Smooth muscle cell (in vitro differentiated cells): ENCODE results near the gene CYP2C8. TPM values are rescaled to one million over a fixed set of nuclear protein-coding genes. Genes with fewer than 3 reads are reported as not detected.

ENCODE experiments used
- DNase-seq: peaks from one replicate; lab custom pipeline; 2025; ENCODE audit not compliant: unreplicated experiment; lab: John Stamatoyannopoulos, UW
- H2AFZ ChIP-seq: fragments of 200-600 bp; sonication (generic); 2 replicates; pipeline ENCODE4 v1.6.0; 2016; ENCODE audit warnings: antibody characterized with exemption, low read depth, mild to moderate bottlenecking
- H3F3A ChIP-seq: fragments of 200-600 bp; sonication (generic); 2 replicates; pipeline ENCODE4 v1.6.0; 2017; ENCODE audit warnings: antibody characterized with exemption, low read depth
- H3K27ac ChIP-seq: fragments of 200-600 bp; sonication (generic); 2 replicates; pipeline ENCODE4 v1.5.1; 2016; ENCODE audit warnings: low read depth, mild to moderate bottlenecking
- H3K27me3 ChIP-seq: fragments of 200-600 bp; sonication (generic); 2 replicates; pipeline ENCODE4 v1.6.1; 2016; ENCODE audit warnings: low read depth, mild to moderate bottlenecking
- H3K36me3 ChIP-seq: fragments of 200-600 bp; sonication (generic); 2 replicates; pipeline ENCODE4 v1.5.1; 2016; ENCODE audit warnings: low read depth
- H3K4me1 ChIP-seq: fragments of 200-600 bp; sonication (generic); 2 replicates; pipeline ENCODE4 v1.5.1; 2016; ENCODE audit warnings: low read depth
- H3K4me2 ChIP-seq: fragments of 200-600 bp; sonication (generic); 2 replicates; pipeline ENCODE4 v1.6.0; 2016; ENCODE audit warnings: mild to moderate bottlenecking
- H3K4me3 ChIP-seq: fragments of 200-600 bp; sonication (generic); 2 replicates; pipeline ENCODE4 v1.5.1; 2016; ENCODE audit warnings: mild to moderate bottlenecking
- H3K79me2 ChIP-seq: fragments of 200-600 bp; sonication (generic); 2 replicates; pipeline ENCODE4 v1.6.0; 2016; ENCODE audit warnings: low read depth, mild to moderate bottlenecking
- H3K9ac ChIP-seq: fragments of 200-600 bp; sonication (generic); 2 replicates; pipeline ENCODE4 v1.6.0; 2016; ENCODE audit warnings: low read depth
- H3K9me3 ChIP-seq: fragments of 200-600 bp; sonication (generic); replicated peaks from 2 replicates; pipeline ENCODE4 v1.5.1; 2016; ENCODE audit warnings: low read depth
- H4K20me1 ChIP-seq: fragments of 200-600 bp; sonication (generic); 2 replicates; pipeline ENCODE4 v1.6.0; 2016; ENCODE audit warnings: low read depth
- WGBS: methylation state at CpG from one replicate; pipeline ENCODE4 v1.1.7; 2016; ENCODE audit warnings: low lambda C conversion rate; 5-methylcytosine and 5-hydroxymethylcytosine counted together
- polyA plus RNA-seq: library from polyadenylated mRNA; unstranded; fragments of >200 nt; fragmentation: Nextera tagmentation; extraction: Ambion mirVana; gene quantifications from 2 replicates; pipeline ENCODE4 v1.2.1, GENCODE V29; 2016
- total RNA-seq: library from RNA; depleted of rRNA; stranded (reverse); fragments of >200 nt; gene quantifications from 2 replicates; pipeline ENCODE4 v1.2.3, GENCODE V29; 2014
- TF ChIP-seq, protein P1 (sequence below): fragments of 200-600 bp; sonication (generic); IDR thresholded peaks from 2 replicates; pipeline ENCODE4 v1.5.1; 2017; ENCODE audit warnings: borderline replicate concordance, mild to moderate bottlenecking, antibody characterized with exemption; ENCODE audit not compliant: insufficient read depth, poor library complexity, severe bottlenecking

CYP2C8 gene
- total and polyA plus RNA-seq, 2 experiments from 2014 or later, result 1.8 TPM; not detected in 1

DNA sequence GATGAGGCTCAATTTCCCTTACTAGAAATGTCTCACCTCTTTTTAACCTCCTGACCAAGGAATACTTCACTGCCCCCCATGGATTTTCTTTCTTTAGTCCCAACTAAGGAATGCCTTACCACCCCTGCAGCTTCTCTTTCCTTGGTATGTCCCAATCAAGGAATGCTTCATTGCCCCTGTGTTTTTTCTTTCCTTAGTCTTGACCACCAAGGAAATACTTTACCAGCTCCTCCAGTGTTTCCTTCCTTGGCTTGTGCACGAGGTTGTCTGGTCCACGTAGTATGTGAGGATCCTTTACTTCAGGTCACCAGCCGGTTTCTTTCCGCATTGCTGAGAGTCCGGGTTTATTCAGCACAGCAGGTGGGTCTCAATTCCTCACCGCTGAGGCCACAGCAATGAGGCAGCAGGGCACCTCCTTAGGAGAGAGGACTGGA, 71.5 kb downstream of the CYP2C8 start:
- Histone ChIP-seq H4K20me1 (no peaks in the 10 kb centered on the region), H3K9ac (no peak overlapping the region), H3K4me3 (no peak overlapping the region), H3K36me3 (no peaks in the 10 kb centered on the region), H3K4me1 (no peaks in the 10 kb centered on the region), H3K27me3 (no peaks in the 10 kb centered on the region), H3K27ac (no peak overlapping the region), H3K79me2 (no peaks in the 10 kb centered on the region), H3K9me3 (no peaks in the 10 kb centered on the region), H3K4me2 (no peak overlapping the region), H2AFZ (no peak overlapping the region), H3F3A (peaks cover 5% of the 10 kb centered on the region)
- WGBS, result 38% methylated on average over 6 of the region's 6 CpGs
- TF ChIP-seq, protein P1, sequence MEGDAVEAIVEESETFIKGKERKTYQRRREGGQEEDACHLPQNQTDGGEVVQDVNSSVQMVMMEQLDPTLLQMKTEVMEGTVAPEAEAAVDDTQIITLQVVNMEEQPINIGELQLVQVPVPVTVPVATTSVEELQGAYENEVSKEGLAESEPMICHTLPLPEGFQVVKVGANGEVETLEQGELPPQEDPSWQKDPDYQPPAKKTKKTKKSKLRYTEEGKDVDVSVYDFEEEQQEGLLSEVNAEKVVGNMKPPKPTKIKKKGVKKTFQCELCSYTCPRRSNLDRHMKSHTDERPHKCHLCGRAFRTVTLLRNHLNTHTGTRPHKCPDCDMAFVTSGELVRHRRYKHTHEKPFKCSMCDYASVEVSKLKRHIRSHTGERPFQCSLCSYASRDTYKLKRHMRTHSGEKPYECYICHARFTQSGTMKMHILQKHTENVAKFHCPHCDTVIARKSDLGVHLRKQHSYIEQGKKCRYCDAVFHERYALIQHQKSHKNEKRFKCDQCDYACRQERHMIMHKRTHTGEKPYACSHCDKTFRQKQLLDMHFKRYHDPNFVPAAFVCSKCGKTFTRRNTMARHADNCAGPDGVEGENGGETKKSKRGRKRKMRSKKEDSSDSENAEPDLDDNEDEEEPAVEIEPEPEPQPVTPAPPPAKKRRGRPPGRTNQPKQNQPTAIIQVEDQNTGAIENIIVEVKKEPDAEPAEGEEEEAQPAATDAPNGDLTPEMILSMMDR, result no peak
- DNase-seq, result no peak

DNA sequence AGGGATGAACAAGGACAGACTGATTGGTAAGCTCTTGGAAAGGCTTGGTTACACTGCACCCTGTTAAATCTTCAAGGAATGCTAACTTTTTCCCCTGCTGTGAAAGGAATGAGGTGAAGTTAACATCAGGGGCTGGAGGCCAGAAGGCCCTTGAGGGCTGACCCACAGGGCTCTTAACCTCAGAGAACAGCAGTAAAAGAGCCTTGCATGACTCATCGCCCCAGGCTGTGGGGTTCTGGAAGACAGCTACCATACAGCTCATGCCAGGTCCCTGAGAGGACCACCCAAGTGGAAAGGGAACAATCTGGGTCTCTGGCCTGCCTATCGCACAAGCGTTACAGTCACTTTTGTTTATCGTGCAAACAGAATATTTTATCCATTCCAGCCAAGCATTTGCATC, 76.5 kb downstream of the CYP2C8 start:
- H3K27me3 ChIP-seq, result no peaks in the 10 kb centered on the region
- H3K4me1 ChIP-seq, result no peaks in the 10 kb centered on the region
- H3K9me3 ChIP-seq, result no peaks in the 10 kb centered on the region
- no peaks in the 10 kb centered on the region for H3K79me2 ChIP-seq
- no peak for DNase-seq
- no peak overlapping the region for H2AFZ ChIP-seq
- H4K20me1 ChIP-seq, result no peaks in the 10 kb centered on the region
- H3K27ac ChIP-seq, result peak overlapping the region; percentile 90
- TF ChIP-seq, protein P1, result no peak
- no peak overlapping the region for H3K9ac ChIP-seq
- H3K36me3 ChIP-seq, result no peaks in the 10 kb centered on the region
- peaks cover 5% of the 10 kb centered on the region for H3F3A ChIP-seq
- H3K4me3 ChIP-seq, result no peak overlapping the region
- WGBS, result 4% methylated on average over 4 of the region's 4 CpGs
- no peak overlapping the region for H3K4me2 ChIP-seq

DNA sequence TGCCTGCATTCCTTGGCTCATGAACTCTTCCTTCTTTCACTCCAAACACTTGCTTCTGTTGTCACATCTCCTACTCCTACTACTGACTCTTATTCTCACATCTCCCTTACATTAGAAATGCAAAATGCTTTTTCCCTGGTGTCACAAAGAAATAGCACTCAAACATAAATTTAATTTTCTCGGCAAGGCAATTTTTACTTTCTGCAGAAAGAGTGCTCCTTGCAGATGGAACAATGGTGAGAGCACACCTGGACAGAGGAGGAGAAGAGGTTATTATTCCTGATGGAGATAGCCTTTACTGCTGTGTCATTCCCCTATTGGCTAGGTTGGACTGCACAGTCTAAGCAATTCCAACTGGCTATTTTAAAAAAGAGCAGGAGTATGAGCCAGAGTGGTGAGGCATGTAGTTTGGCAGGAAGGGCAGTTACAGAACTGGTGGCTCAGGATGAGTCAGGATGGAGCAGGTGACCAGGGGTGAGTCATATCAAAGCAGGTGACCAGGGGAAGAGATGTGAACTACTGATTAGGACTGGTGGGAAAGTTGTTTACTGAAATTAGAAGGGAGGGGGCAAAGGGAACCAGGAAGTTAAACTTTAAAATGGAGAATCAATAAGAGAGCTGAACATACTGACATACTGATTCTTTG, 77.9 kb downstream of the CYP2C8 start:
- no peak overlapping the region for H3K4me3 ChIP-seq
- H3K27me3 ChIP-seq, result no peaks in the 10 kb centered on the region
- H3K9ac ChIP-seq, result peak overlapping the region; percentile 81
- peak overlapping the region; percentile 90 for H3K27ac ChIP-seq
- DNase-seq, result no peak
- 92% methylated on average over 1 of the region's 1 CpG for WGBS
- H3F3A ChIP-seq, result peaks cover 5% of the 10 kb centered on the region
- no peaks in the 10 kb centered on the region for H4K20me1 ChIP-seq
- H3K4me2 ChIP-seq, result no peak overlapping the region
- H2AFZ ChIP-seq, result no peak overlapping the region
- H3K79me2 ChIP-seq, result no peaks in the 10 kb centered on the region
- TF ChIP-seq, protein P1, result no peak
- H3K9me3 ChIP-seq, result no peaks in the 10 kb centered on the region
- no peaks in the 10 kb centered on the region for H3K36me3 ChIP-seq
- no peaks in the 10 kb centered on the region for H3K4me1 ChIP-seq

DNA sequence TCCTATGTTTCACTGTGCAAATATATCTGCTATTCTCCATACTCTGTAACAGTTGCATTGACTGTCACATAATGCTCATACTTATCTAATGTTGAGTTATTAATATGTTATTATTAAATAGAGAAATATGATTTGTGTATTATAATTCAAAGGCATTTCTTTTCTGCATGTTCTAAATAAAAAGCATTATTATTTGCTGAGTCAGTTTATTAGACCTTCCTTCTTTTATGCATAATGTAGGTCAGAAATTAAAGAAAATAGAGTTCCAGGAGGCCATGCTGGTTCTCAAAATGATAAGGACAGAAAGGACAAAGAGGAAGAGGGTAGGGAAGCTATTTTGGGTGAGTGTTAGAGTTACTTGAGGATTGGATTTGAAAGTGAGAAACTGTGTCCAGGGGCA, 80.1 kb downstream of the CYP2C8 start:
- no peaks in the 10 kb centered on the region for H3K27me3 ChIP-seq
- H3F3A ChIP-seq, result peaks cover 5% of the 10 kb centered on the region
- peaks cover 1% of the 10 kb centered on the region for H3K4me1 ChIP-seq
- H3K9me3 ChIP-seq, result no peaks in the 10 kb centered on the region
- H4K20me1 ChIP-seq, result no peaks in the 10 kb centered on the region
- no peak overlapping the region for H3K4me2 ChIP-seq
- TF ChIP-seq, protein P1, result no peak
- H2AFZ ChIP-seq, result no peak overlapping the region
- H3K4me3 ChIP-seq, result no peak overlapping the region
- no peak overlapping the region for H3K27ac ChIP-seq
- H3K79me2 ChIP-seq, result no peaks in the 10 kb centered on the region
- no peak overlapping the region for H3K9ac ChIP-seq
- no peak for DNase-seq
- H3K36me3 ChIP-seq, result no peaks in the 10 kb centered on the region
